Suprapubic skin (tissue), 4 donors: ENCODE results near the gene MSMO1.

Experiments used
- POLR2A ChIP-seq, 2 donors: fragments of 450-650 bp; IDR thresholded peaks; one replicate each; pipeline ENCODE4 v1.6.1; 2017; ENCODE audit warnings: antibody characterized with exemption in 2 of 2, mild to moderate bottlenecking in 2 of 2, moderate library complexity in 2 of 2
- POLR2AphosphoS5 ChIP-seq, 3 donors: sonication (generic); formaldehyde crosslinking; IDR thresholded peaks; one replicate each; pipeline ENCODE4 v1.6.1; 2017; ENCODE audit warnings: antibody characterized with exemption in 3 of 3
- TF ChIP-seq, protein P1 (sequence below), 2 donors: fragments of 200-600 bp in 1 of 2; fragments of 450-650 bp in 1 of 2; sonication (generic) in 1 of 2; IDR thresholded peaks; one replicate each; pipeline ENCODE4 v1.5.1; 2016 to 2019; ENCODE audit warnings: antibody characterized with exemption in 2 of 2, mild to moderate bottlenecking in 1 of 2, moderate library complexity in 1 of 2

DNA sequence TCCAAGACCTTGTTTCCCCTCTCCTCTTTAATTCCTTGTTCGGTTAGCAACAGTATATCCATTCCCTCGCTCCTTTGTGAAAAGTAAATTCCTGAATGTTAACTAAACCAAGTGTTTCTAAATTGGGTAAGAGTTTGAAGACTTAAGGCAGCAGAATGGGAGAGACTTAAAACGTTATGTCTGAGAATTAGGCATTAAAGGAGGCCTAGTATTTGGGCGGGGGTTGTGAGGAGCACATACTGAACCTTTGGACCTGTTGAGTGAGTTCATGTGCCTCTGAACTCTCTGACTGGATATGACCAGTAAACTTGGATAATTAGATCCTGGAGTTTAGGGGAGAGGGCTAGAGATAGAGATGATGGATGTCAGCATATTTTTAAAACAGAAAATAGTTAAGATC, 1.2 kb downstream of the MSMO1 start:
- no peak for TF ChIP-seq POLR2A (IDR thresholded peaks at IDR 0.05)
- TF ChIP-seq, protein P1, sequence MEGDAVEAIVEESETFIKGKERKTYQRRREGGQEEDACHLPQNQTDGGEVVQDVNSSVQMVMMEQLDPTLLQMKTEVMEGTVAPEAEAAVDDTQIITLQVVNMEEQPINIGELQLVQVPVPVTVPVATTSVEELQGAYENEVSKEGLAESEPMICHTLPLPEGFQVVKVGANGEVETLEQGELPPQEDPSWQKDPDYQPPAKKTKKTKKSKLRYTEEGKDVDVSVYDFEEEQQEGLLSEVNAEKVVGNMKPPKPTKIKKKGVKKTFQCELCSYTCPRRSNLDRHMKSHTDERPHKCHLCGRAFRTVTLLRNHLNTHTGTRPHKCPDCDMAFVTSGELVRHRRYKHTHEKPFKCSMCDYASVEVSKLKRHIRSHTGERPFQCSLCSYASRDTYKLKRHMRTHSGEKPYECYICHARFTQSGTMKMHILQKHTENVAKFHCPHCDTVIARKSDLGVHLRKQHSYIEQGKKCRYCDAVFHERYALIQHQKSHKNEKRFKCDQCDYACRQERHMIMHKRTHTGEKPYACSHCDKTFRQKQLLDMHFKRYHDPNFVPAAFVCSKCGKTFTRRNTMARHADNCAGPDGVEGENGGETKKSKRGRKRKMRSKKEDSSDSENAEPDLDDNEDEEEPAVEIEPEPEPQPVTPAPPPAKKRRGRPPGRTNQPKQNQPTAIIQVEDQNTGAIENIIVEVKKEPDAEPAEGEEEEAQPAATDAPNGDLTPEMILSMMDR (IDR thresholded peaks at IDR 0.05) = no peak
- no peak for TF ChIP-seq POLR2AphosphoS5 (IDR thresholded peaks at IDR 0.05)
